SK-N-MC (cell line): ENCODE measurements around the gene ARAP2.

Source experiments
- DNase-seq: peaks from one replicate; pipeline ENCODE4 v3.0.0-alpha.2; 2011; ENCODE audit warnings: low read depth, low spot score
- H3K27ac ChIP-seq: fragments of 200-600 bp; sonication (generic); 2 replicates; pipeline ENCODE4 v1.5.1; 2016; ENCODE audit warnings: mixed run types
- H3K36me3 ChIP-seq: fragments of 200-600 bp; sonication (generic); 2 replicates; pipeline ENCODE4 v1.6.1; 2017; ENCODE audit warnings: antibody characterized with exemption, low read length, mixed read lengths; ENCODE audit not compliant: insufficient read depth
- H3K4me3 ChIP-seq: fragments of 200-600 bp; sonication (generic); 2 replicates; pipeline ENCODE4 v1.5.1; 2016
- H3K9ac ChIP-seq: fragments of 200-600 bp; sonication (generic); 2 replicates; pipeline ENCODE4 v1.8.0; 2017; ENCODE audit warnings: mixed run types, mixed read lengths; ENCODE audit not compliant: insufficient read length
- H3K9me3 ChIP-seq: fragments of 200-600 bp; sonication (generic); 2 replicates; pipeline ENCODE4 v1.6.1; 2017; ENCODE audit warnings: low read depth, mild to moderate bottlenecking, antibody characterized with exemption, low read length, moderate library complexity, mixed read lengths
- EZH2 ChIP-seq: fragments of 200-600 bp; sonication (generic); IDR thresholded peaks from one replicate; pipeline ENCODE4 v1.6.1; 2017; ENCODE audit warnings: antibody characterized with exemption
- FOXP2 ChIP-seq: optimal IDR thresholded peaks from 2 replicates; pipeline ENCODE3; 2011; ENCODE audit warnings: mild to moderate bottlenecking, moderate library complexity; ENCODE audit not compliant: insufficient read depth; ENCODE audit errors: extremely low read length, control extremely low read depth
- POLR2AphosphoS5 ChIP-seq: IDR thresholded peaks from 2 replicates; pipeline ENCODE4 v1.6.1; 2012; ENCODE audit warnings: mild to moderate bottlenecking, low read depth, low read length, borderline replicate concordance

ARAP2 gene

DNA sequence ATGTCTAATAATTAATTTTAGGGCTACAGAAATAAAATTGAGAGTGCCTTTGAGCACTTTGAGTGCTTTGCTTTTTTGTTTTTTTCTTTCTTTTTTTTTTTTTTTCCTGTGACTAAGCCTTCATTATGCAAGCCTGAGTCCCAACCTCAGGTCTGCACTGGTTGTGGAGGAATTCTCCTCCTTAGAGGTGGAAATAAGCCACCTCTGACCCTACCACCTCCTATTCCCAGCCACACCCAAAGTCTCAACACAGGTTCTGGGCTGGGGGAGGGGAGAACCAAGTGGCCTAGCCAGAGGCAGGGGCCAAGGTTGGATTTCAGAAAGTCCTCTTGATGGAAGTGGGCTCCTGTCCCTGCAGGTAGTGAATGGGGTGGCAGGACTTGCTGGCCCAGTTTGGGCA is 180.2 kb downstream of the ARAP2 start:
- Histone ChIP-seq H3K9me3 (no peaks in the 10 kb centered on the region), H3K27ac (no peak overlapping the region), H3K9ac (no peak overlapping the region), H3K4me3 (no peak overlapping the region), H3K36me3 (no peaks in the 10 kb centered on the region)
- no peak for TF ChIP-seq POLR2AphosphoS5
- DNase-seq: no peak

DNA sequence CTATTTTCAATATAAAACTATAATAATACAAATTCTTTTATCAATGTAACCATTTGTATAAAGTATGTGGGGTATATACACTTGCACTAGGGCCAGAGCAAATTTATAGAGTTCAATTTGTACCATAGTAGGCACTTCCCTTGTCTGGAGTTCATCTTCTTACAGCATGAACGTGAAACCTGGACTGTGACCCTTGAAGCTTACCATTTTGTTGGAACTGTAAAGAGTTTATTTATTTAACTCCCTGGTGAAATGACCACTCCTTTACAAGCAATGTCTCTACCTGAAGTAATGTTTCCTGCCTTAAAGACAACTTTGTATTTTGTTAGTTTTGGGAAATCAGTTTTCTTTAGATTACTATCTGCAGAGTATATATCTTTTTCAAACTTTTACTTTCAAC is 188.2 kb downstream of the ARAP2 start:
- no peaks in the 10 kb centered on the region for H3K36me3 ChIP-seq
- TF ChIP-seq EZH2 (no peak), FOXP2 (no peak), POLR2AphosphoS5 (no peak)
- H3K9ac ChIP-seq: no peak overlapping the region
- no peak for DNase-seq
- H3K27ac ChIP-seq: no peak overlapping the region
- no peaks in the 10 kb centered on the region for H3K9me3 ChIP-seq
- no peak overlapping the region for H3K4me3 ChIP-seq

DNA sequence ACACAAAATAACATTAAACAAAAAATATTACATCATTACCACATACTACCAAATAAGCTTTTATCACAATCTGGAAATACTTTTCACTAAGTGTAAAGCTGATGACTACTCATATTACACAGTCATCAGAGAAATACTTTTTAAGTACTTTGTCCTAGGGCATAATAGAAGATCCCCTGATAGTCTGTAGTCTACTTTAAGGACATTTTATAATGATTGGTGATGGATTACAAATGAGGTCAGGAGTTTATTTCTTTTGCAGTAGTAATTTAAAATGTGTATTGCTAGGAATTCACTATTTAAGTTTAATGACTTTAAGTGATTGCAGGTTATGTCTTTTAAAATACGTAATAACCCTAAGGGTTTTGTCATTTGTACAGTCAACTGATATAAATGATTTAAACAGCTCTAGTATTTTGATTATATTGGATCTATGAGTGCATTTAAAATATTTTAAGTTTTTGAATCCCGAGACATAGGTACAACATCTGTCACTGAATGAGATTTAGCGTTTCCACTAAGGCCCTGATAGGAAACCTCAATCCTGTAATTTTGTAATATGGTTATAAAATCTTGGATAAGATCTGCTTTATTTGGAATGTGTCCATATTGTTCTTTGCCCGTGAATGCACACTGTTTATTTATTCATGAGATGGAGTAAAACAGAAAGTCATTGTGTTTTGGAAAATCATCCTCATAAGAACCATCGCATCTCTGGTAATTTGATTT is 189.5 kb downstream of the ARAP2 start:
- TF ChIP-seq FOXP2 (no peak), EZH2 (no peak), POLR2AphosphoS5 (no peak)

GRCh38 chr4:36053930-36054329 is 190.4 kb downstream of the ARAP2 start:
- Histone ChIP-seq H3K4me3 (no peak overlapping the region), H3K9ac (no peak overlapping the region), H3K27ac (no peak overlapping the region), H3K9me3 (no peaks in the 10 kb centered on the region), H3K36me3 (no peaks in the 10 kb centered on the region)
- TF ChIP-seq FOXP2: no peak
- TF ChIP-seq POLR2AphosphoS5: no peak
- TF ChIP-seq EZH2: no peak
- DNase-seq: no peak

More for the DNA sequence above, 189.5 kb downstream of the ARAP2 start:
- Histone ChIP-seq H3K4me3 (no peak overlapping the region), H3K9me3 (no peaks in the 10 kb centered on the region), H3K27ac (no peak overlapping the region), H3K9ac (no peak overlapping the region), H3K36me3 (no peaks in the 10 kb centered on the region)
- DNase-seq: no peak

GRCh38 chr4:36051634-36052033 is 192.7 kb downstream of the ARAP2 start:
- no peaks in the 10 kb centered on the region for H3K36me3 ChIP-seq
- no peak overlapping the region for H3K4me3 ChIP-seq

DNA sequence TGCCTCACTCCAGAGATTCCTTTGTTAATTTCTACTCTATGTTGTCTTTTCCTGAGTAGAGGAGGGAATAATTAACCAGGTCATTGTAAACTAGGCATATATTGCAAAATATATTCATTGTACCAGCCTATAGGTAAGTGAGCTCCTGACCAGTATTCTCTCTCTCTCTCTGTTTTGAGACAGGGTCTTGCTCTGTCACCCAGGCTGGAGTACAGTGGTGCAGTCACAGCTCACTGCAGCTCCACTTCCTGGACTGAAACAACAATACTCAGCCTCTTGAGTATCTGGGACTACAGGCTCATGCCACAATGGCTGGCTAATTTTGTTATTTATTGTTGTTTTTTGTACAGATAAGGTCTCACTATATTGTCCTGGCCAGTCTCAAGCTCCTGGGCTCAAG is 198.3 kb downstream of the ARAP2 start:
- no peak overlapping the region for H3K9ac ChIP-seq
- H3K36me3 ChIP-seq: no peaks in the 10 kb centered on the region
- H3K27ac ChIP-seq: no peak overlapping the region
- no peak for DNase-seq
- no peak for TF ChIP-seq FOXP2
- no peak for TF ChIP-seq POLR2AphosphoS5
- TF ChIP-seq EZH2: no peak
- no peaks in the 10 kb centered on the region for H3K9me3 ChIP-seq
- no peak overlapping the region for H3K4me3 ChIP-seq

More at GRCh38 chr4:36051634-36052033, 192.7 kb downstream of the ARAP2 start:
- Histone ChIP-seq H3K27ac (no peak overlapping the region), H3K9ac (no peak overlapping the region), H3K9me3 (no peaks in the 10 kb centered on the region)
- no peak for TF ChIP-seq FOXP2
- TF ChIP-seq EZH2: no peak
- no peak for TF ChIP-seq POLR2AphosphoS5
- DNase-seq: no peak

DNA sequence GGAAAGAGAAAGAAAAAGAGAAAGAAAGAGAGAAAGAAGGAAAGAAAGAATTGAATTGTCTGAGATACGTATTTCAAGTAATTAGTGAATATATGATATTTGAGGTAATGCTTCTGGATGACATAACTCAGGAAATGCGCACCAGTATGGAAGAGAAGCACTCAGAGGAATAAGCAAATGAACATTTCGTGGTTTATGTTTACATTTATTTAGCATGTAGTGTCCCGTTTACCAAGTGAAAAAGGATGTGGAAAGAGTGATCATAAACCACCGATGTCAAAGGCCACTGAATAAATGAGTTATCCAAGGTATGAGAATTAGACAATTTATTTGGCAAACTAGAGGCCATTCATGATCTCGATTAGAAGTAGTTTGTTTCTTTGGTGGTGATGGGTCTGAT is 200.4 kb downstream of the ARAP2 start:
- no peak overlapping the region for H3K4me3 ChIP-seq
- H3K9ac ChIP-seq: no peak overlapping the region
- TF ChIP-seq POLR2AphosphoS5 (no peak), EZH2 (no peak), FOXP2 (no peak)
- H3K9me3 ChIP-seq: no peaks in the 10 kb centered on the region
- H3K36me3 ChIP-seq: no peaks in the 10 kb centered on the region
- no peak overlapping the region for H3K27ac ChIP-seq
- DNase-seq: no peak

DNA sequence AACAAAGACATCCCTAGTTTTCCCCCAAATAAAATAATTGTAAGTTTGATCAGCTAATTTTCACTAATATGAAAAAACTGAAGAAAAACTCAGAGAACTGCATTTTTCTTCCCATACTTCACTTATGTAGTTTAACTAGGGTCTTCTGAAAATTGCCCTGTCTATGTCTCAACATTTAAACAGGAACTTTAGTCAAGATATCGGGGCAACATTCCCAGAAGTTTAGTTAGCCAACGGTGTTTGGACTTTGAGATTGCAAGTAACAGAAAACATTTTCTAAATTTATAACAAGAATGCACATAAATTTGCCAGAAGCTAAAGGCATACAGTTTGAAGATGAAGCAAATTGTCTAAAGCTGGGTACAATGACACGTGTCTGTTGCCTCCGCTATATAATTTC is 201.1 kb downstream of the ARAP2 start:
- no peak overlapping the region for H3K4me3 ChIP-seq
- H3K36me3 ChIP-seq: no peaks in the 10 kb centered on the region
- H3K27ac ChIP-seq: no peak overlapping the region
- no peak for DNase-seq
- H3K9ac ChIP-seq: no peak overlapping the region
- TF ChIP-seq POLR2AphosphoS5 (no peak), FOXP2 (no peak), EZH2 (no peak)
- H3K9me3 ChIP-seq: no peaks in the 10 kb centered on the region

GRCh38 chr4:36042122-36042970 is 202.0 kb downstream of the ARAP2 start:
- Histone ChIP-seq H3K27ac (no peak overlapping the region), H3K4me3 (no peak overlapping the region), H3K36me3 (no peaks in the 10 kb centered on the region), H3K9ac (no peak overlapping the region), H3K9me3 (no peaks in the 10 kb centered on the region)
- DNase-seq: no peak
- TF ChIP-seq FOXP2: no peak
- no peak for TF ChIP-seq POLR2AphosphoS5
- TF ChIP-seq EZH2: no peak
